Esophagus (tissue), 2 donors: ENCODE measurements around the gene SPG7. TPM values are rescaled to one million over a fixed set of nuclear protein-coding genes. Genes with fewer than 3 reads are reported as not detected.
"Not testable (repeated sequence)": the region's sequence is repeated elsewhere in the genome, so short reads cannot be mapped to it uniquely, and the experiment has no call there.

Experiments
- H3K27ac ChIP-seq, 2 donors: one replicate each; pipeline ENCODE4 v1.5.1; 2013; ENCODE audit warnings: low read depth in 2 of 2, mild to moderate bottlenecking in 2 of 2, inconsistent platforms in 1 of 2, low read length in 1 of 2, moderate library complexity in 1 of 2
- H3K27me3 ChIP-seq, 2 donors: one replicate each; pipeline ENCODE4 v1.6.1; 2013; ENCODE audit warnings: low read length in 2 of 2, control low read depth in 1 of 2, mild to moderate bottlenecking in 1 of 2; ENCODE audit not compliant: insufficient read depth in 2 of 2, control insufficient read depth in 1 of 2
- H3K36me3 ChIP-seq, 2 donors: one replicate each; pipeline ENCODE4 v1.6.1; 2013; ENCODE audit warnings: low read length in 1 of 2; ENCODE audit not compliant: control insufficient read depth in 2 of 2, insufficient read depth in 2 of 2
- H3K4me1 ChIP-seq, 2 donors: one replicate each; pipeline ENCODE4 v1.6.1; 2013; ENCODE audit warnings: low read length in 1 of 2; ENCODE audit not compliant: control insufficient read depth in 2 of 2, insufficient read depth in 2 of 2
- H3K4me3 ChIP-seq, 2 donors: one replicate each; pipeline ENCODE4 v1.5.1; 2013; ENCODE audit warnings: low read length in 2 of 2, mild to moderate bottlenecking in 2 of 2, low read depth in 1 of 2, moderate library complexity in 1 of 2
- H3K9me3 ChIP-seq, 2 donors: one replicate each; pipeline ENCODE4 v1.6.1; 2013; ENCODE audit warnings: mild to moderate bottlenecking in 2 of 2, low read depth in 1 of 2, low read length in 1 of 2, moderate library complexity in 1 of 2; ENCODE audit not compliant: control insufficient read depth in 2 of 2, insufficient read depth in 1 of 2
- WGBS, 2 donors: extraction: QIAGEN DNeasy Blood & Tissue Kit; methylation state at CpG; one replicate each; pipeline ENCODE4 v1.1.7; 2013; 5-methylcytosine and 5-hydroxymethylcytosine counted together
- polyA plus RNA-seq, 2 donors: library from polyadenylated mRNA; stranded (reverse); fragments of 200-250 nt; gene quantifications; one replicate each; pipeline ENCODE4 v1.2.3, GENCODE V29; 2013
- donor health status: healthy with polysubstance abuse.
- donor health status: Bipolar disorder and iron deficiency.

Gene SPG7
- polyA plus RNA-seq, 2 donors: 41.9 to 89.3 TPM

GRCh38 chr16:89581861-89582563, 73.8 kb downstream of the SPG7 start:
- Histone ChIP-seq H3K9me3 (no peaks in the 10 kb centered on the region), H3K27ac (peak overlapping the region; percentile 32 to 82), H3K4me1 (peaks cover 0 to 11% of the 10 kb centered on the region in 2 donors), H3K36me3 (no peaks in the 10 kb centered on the region), H3K4me3 (no peak overlapping the region), H3K27me3 (no peaks in the 10 kb centered on the region)
- WGBS, 2 donors: 54 to 60% methylated on average over 15 of the region's 15 CpGs

GRCh38 chr16:89582614-89583196, 74.5 kb downstream of the SPG7 start:
- no peak overlapping the region for H3K4me3 ChIP-seq
- no peaks in the 10 kb centered on the region for H3K36me3 ChIP-seq
- no peaks in the 10 kb centered on the region for H3K9me3 ChIP-seq
- H3K27ac ChIP-seq: peak overlapping the region; percentile 32 to 82
- H3K4me1 ChIP-seq: peaks cover 0 to 11% of the 10 kb centered on the region in 2 donors
- 89 to 92% methylated on average over 19 of the region's 19 CpGs for WGBS, 2 donors
- H3K27me3 ChIP-seq: no peaks in the 10 kb centered on the region

DNA sequence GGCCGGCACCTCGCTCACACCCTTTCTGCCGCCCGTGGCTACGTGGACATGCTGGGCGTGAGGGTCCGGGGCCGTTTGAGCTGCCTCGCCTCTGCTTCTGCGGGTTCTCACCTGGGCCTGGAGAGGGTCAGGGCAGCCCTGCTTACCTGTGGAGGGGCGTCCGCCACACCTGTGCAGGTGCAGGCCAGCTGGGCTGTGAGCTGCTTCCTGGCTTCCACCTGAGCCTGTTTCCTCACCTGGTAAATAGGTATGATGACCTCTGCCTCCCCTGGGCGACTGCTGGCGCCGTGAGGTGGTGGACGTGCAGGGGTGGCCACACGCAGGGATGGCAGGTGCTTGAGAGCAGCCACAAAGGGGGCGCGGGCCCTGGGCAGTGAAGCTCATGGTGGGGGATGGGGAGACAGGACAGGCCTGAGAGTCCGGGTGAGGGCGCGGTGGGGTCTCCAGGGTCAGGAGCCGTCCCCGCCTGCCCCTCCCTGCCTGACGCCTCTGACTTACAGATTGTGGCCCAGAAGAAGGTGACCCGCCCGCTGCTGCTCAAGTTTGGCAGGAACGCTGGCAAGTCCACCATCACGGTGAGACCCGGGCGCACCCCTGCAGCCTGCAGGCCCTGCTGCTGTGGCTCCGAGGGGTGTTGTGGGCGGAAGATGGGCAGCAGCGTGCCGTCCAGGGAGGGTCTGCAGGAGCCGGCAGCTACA, 75.1 kb downstream of the SPG7 start:
- no peaks in the 10 kb centered on the region for H3K27me3 ChIP-seq
- H3K9me3 ChIP-seq: no peaks in the 10 kb centered on the region
- H3K36me3 ChIP-seq: no peaks in the 10 kb centered on the region
- H3K4me3 ChIP-seq: no peak overlapping the region
- H3K4me1 ChIP-seq: peaks cover 0 to 11% of the 10 kb centered on the region in 2 donors
- WGBS, 2 donors: 87 to 91% methylated on average over 35 to 36 of the region's 36 CpGs
- no peak overlapping the region for H3K27ac ChIP-seq

- Histone ChIP-seq H3K4me1 (peaks cover 0 to 11% of the 10 kb centered on the region in 2 donors), H3K4me3 (no peak overlapping the region), H3K36me3 (no peaks in the 10 kb centered on the region), H3K9me3 (no peaks in the 10 kb centered on the region), H3K27me3 (no peaks in the 10 kb centered on the region), H3K27ac (no peak overlapping the region)
- 90 to 91% methylated on average over 46 to 49 of the region's 49 CpGs for WGBS, 2 donors
These were observed 75.9 kb downstream of the SPG7 start for GRCh38 chr16:89583895-89584644.

DNA sequence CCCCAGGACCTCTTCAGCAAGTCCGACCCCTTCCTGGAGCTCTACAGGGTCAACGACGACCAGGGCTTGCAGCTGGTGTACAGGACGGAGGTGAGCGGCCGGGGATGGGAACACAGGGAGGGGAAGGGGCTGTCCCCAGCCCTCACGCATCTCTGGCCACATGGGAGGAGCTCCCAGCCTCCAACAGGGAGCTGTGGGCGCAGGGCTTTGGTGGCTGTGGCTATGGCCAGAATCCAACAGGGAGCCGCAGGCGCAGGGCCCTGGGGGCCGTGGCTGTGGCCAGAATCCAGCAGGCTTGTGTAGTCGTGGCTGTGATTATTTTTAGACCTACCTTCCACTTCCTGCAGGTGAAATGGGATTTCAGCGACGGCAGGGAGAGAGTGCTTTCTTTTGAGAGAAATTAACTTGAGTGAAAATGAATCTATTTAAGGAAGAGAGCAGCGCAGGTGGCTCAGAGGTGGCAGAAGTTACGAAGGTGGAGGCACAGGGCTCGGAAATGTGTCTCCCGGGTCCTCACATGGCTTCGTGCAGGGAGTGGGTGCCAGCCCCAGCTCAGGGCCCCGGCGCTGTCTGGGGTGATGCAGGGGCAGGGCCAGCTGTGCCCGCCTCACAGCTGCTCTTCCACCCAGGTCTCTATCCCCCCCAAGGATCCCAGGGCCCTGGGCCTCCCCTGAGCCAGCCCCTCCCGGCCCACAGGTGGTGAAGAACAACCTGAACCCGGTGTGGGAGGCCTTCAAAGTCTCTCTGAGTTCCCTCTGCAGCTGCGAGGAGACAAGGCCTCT, 76.8 kb downstream of the SPG7 start:
- Histone ChIP-seq H3K27ac (no peak overlapping the region), H3K27me3 (no peaks in the 10 kb centered on the region), H3K4me3 (no peak overlapping the region), H3K9me3 (no peaks in the 10 kb centered on the region), H3K36me3 (no peaks in the 10 kb centered on the region), H3K4me1 (peaks cover 0 to 11% of the 10 kb centered on the region in 2 donors)
- 68 to 70% methylated on average over 25 of the region's 25 CpGs for WGBS, 2 donors

- Histone ChIP-seq H3K27ac (no peak overlapping the region), H3K4me1 (peaks cover 0 to 11% of the 10 kb centered on the region in 2 donors)
- WGBS, 2 donors: 83 to 87% methylated on average over 6 to 7 of the region's 7 CpGs
These were observed 78.0 kb downstream of the SPG7 start for GRCh38 chr16:89586218-89586617.

DNA sequence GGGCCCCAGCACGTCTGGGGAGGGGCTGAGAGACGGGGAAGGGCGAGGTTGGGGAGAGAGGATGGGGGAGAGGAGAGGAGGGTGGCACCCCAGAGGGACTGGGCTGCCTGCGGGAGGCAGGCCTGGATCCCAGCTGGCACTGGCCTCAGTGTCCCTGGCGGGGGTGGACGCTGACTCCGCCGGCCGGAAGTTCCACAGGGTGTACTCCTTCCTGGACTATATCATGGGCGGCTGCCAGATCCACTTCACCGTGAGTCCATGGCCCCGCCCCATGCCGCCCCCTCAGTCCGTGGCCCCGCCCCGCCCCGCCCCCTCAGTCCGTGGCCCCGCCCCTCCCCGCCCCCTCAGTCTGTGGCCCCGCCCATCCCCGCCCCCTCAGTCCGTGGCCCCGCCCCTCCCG, 78.7 kb downstream of the SPG7 start:
- Histone ChIP-seq H3K4me1 (peaks cover 0 to 9% of the 10 kb centered on the region in 2 donors), H3K27ac (no peak overlapping the region), H3K4me3 (no peak overlapping the region), H3K36me3 (no peaks in the 10 kb centered on the region), H3K27me3 (no peaks in the 10 kb centered on the region), H3K9me3 (no peaks in the 10 kb centered on the region)
- 74 to 90% methylated on average over 8 to 16 of the region's 25 CpGs for WGBS, 2 donors

More at GRCh38 chr16:89586218-89586617, 78.0 kb downstream of the SPG7 start:
- Histone ChIP-seq H3K4me3 (no peak overlapping the region), H3K27me3 (no peaks in the 10 kb centered on the region), H3K36me3 (no peaks in the 10 kb centered on the region), H3K9me3 (no peaks in the 10 kb centered on the region)

DNA sequence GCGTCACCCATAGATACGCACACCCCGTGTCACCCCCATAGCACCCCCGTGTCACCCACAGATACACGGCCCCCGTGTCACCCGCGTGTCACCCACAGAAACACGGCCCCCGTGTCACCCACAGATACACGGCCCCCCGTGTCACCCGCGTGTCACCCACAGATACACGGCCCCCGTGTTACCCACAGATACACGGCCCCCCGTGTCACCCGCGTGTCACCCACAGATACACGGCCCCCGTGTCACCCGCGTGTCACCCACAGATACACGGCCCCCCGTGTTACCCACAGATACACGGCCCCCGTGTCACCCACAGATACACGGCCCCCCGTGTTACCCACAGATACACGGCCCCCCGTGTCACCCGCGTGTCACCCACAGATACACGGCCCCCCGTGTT, 79.5 kb downstream of the SPG7 start:
- not testable (repeated sequence) for H3K36me3 ChIP-seq, H3K27me3 ChIP-seq, H3K27ac ChIP-seq, H3K9me3 ChIP-seq, H3K4me1 ChIP-seq, H3K4me3 ChIP-seq
- WGBS, 2 donors: 97 to 100% methylated on average over 5 to 24 of the region's 36 CpGs
